GM11168 (cell line): ENCODE data around the gene PSG11.
"Not testable (repeated sequence)": the region's sequence is repeated elsewhere in the genome, so short reads cannot be mapped to it uniquely, and the experiment has no call there.

Experiments
- in situ Hi-C: fragments of 300-500 bp; cut with MboI; formaldehyde crosslinking; loops from one replicate; pipeline ENCODE4 v1.12.0; 2022; ENCODE audit warnings: low sequenced_read_pairs; ENCODE audit not compliant: unreplicated experiment

PSG11 gene

GRCh38 chr19:42989851-42990250, 36.4 kb downstream of the PSG11 start:
- in situ Hi-C loops = loop anchor here (10.0 kb wide), 1 partner anchor 175 kb away; no protein-coding TSS in a partner anchor

- in situ Hi-C loops = loop anchor here (10.0 kb wide), 1 partner anchor 174 kb away; no protein-coding TSS in a partner anchor
These were observed 37.1 kb downstream of the PSG11 start for GRCh38 chr19:42989186-42989585.

- in situ Hi-C loops = loop anchor here (10.0 kb wide), 1 partner anchor 173 kb away; no protein-coding TSS in a partner anchor
These were observed 38.1 kb downstream of the PSG11 start for GRCh38 chr19:42988206-42988605.

GRCh38 chr19:42985588-42985987, 40.7 kb downstream of the PSG11 start:
- in situ Hi-C loops = loop anchor here (10.0 kb wide), 1 partner anchor 171 kb away; no protein-coding TSS in a partner anchor

- in situ Hi-C loops = loop anchor here (10.0 kb wide), 1 partner anchor 167 kb away; no protein-coding TSS in a partner anchor
These were observed 44.2 kb downstream of the PSG11 start for GRCh38 chr19:42982111-42982510.

- in situ Hi-C loops = not testable (repeated sequence)
These were observed 54.8 kb downstream of the PSG11 start for GRCh38 chr19:42971451-42971850.

GRCh38 chr19:42965176-42965575, 61.1 kb downstream of the PSG11 start:
- in situ Hi-C loops = no loop called here

- in situ Hi-C loops = no loop called here
These were observed 65.2 kb downstream of the PSG11 start for GRCh38 chr19:42961119-42961518.
